ENCODE data around the gene MACROH2A1.
"Not testable (repeated sequence)": the region's sequence is repeated elsewhere in the genome, so short reads cannot be mapped to it uniquely, and the experiment has no call there.

Gene MACROH2A1

DNA sequence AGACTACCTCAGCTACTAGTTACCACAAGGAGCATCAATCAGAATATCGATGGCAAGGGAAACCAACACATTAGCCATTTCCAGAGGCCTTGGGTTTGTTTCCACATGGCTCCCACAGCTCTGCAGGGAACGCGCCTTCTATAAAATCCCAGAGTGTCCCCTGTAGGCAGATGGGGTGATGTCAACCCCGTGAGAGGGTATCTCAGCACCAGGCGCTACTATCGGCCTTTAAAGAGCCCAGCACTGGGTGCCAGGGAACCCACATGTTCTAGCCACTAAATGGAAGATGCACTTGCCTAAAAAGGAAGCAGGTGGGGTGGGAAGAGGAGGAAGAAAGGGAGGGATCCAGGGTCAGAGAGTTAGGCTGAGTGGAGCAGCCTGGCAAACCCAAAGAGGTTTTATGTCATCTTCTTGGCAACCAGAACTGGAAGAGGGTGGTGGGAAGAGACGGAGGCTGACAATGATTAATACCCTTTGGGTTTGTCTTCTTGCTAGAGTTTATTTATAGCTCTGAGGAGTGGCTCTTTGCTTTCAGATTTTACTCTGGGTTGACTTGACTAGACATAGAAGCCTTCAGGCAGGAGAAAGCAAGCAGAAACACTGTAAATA, 19.9 kb downstream of the MACROH2A1 start:
- no peak for DNase-seq

DNA sequence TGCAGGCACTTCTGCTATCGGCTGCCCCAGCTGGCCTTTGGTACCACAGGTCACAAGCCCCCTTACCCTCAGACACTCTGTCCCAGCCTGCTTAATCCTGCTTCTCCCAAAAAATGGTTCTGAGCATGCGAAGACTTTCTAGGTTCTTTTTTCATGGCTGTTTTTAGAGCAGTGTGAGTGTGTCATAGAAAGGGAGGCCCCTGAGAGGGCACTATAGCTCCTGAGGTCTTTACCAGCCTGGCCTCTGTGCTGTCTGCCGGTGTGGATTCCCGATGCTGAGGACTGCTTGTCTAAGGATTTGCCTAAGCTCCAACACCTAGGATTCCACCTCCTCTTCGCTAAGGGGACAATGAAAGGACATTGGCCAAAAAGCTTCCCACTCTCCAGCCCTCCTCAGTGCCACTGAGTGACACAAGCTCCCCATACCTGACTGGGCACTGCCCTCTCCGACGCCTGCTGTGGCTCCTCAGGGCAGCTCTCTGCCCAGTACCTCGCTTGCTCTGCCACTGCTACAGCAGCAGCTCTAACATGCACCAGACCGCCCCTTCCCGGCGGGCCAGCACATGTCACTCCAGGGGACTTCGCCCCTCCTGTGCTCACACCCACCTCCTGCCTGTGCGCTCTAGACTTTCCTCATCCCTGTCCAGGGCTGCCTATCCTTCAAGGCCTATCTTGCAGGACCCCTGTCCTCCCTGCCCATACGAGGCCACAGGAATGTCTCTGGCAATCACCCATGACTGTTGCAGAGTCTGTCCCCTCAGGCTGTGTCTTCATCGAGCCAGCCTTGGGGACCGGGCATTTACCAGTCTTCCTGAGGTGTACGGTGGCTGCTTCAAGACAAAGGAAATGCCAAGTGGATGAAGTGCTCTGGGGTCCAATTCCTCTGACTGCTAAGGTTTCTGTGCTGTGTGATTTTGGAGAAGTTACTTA, 21.0 kb downstream of the MACROH2A1 start:
- no peak for DNase-seq

DNA sequence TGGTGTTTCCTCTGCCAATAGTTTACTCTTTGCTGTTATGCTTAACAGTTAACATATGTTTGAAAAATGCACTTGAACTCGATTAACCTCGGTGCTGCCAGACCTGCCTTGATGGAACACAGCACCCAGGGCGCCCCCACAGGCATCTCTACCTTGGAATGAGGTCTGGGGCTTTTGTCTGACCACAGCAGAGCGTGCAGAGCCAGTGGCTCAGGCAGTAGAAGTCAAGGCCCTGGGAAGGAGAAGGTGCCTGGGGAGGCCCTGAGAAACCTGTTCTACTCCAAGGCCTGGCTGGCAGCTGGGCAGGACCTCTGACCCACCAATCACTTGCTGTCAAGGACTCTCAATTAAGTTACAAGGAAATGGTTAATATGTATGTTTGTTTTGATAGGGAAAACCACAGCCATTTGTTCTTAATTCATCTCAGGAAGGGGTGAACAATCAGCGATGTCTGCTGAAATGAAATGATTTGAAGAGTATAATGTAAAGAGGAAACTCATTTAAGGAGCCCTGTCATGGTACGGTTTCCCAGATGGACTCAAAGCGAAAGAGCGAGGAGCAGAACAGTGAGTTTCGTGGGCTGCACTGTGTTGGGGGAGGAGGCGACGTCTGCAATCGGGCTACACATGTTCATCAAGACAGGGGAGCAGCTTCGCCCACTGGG, 21.9 kb downstream of the MACROH2A1 start:
- DNase-seq = peak in 1 of 56 donors; percentile 27

DNA sequence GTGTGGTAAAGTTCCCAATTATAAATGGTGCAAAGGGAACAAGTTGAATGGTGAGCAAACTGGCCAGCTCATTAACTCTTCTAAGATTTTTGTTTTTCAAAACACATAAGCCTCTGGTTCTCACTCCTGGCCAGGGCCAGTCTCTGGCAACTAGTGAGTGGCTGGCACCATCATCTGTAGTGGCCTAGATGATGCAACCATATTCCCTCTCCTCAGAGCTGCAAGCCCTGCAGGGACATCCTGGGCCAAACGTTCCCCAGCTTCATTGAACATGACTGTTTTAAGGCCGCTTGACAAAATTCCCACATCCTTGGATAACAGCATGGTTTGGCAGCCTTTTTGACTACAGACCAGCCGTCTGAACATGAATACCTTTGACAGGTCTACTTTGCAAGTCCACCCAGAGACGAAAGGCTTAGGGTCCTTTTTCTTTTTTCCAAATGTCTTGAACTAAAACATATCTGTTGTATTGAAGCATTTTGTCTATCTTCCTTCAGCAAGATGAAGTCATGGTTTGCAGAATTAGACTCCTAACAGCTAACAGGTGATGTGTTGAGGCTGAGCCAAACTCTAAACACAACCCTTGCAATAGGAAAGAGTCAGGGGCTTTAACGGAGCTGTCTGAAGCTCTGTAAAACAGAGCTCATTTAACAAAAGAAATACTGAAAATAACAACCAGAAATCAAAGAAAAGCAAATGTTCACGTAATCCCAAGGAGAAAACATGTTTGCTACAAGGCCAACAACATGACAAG, 23.8 kb downstream of the MACROH2A1 start:
- peak in 15 of 56 donors; percentile 8 to 48 (median 33) for DNase-seq

DNA sequence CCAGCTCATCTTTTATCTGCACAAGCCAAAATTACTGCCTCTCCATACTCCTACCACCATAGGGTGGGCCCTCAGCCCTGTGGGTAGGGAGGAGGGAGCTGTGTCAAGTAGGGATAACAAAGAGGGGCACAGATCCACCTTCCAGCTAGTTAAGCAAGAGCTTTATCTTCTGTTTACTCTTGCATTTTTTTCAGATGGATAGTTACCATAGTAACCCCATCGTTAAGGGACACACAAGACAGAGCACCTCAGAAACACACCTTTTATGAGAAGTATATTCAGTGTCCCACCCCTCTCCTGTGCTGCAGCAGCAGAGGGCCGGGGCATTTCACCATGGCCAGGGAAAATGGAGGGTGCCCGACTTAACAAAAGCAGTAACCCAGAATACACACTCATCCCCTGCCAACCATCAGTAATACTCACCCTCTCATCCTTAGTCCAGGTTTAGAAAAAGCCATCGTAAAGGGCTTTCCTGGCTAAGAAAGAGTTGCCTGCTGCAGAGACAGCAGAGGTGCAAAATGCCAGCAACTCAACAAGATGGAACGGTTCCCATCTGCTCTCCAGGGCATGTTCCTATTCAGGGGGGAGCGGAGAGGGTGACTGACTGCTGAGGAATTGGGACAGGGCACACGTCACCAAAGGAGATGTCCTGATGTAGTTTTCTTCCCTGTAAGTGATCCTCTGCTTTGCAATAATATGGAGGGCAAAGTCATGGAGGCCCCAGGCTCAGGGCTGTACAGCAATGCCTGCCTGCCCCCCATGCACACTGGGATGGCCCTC, 25.1 kb downstream of the MACROH2A1 start:
- no peak for DNase-seq

DNA sequence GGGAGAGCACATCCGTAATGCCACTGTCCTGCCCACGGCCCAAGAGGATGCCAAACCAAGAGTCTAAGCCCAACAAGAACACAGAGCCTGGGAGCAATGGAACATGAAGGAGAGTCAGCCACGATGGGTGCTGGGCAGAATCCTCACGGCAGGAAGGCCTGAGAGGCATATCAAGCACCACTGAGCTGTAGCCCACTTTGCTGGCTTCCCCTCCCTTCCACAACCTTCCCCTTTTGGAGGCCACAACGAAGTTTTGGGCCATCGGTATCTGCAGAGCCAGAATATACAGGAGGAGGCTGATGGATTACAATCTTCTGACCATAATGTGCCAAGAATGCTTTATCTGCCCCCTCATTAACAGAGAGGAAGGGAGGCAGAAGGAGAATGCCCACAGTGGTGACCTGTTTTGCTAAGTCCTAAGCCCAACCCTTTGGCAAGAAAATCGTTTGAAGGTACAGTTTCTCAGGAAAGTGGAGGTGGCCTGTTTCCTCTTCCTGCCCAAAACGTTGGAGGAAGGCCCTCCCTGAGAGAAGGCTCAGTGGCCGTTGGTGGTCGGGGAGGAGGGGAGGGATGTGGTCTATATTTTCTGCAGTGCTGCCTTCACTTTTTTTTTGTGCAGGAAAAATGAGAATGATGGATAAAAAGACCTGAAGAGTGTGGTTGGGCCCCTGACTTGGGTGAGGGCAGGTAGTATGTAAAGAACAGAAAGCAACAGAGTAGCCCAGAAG, 26.2 kb downstream of the MACROH2A1 start:
- DNase-seq = no peak

DNA sequence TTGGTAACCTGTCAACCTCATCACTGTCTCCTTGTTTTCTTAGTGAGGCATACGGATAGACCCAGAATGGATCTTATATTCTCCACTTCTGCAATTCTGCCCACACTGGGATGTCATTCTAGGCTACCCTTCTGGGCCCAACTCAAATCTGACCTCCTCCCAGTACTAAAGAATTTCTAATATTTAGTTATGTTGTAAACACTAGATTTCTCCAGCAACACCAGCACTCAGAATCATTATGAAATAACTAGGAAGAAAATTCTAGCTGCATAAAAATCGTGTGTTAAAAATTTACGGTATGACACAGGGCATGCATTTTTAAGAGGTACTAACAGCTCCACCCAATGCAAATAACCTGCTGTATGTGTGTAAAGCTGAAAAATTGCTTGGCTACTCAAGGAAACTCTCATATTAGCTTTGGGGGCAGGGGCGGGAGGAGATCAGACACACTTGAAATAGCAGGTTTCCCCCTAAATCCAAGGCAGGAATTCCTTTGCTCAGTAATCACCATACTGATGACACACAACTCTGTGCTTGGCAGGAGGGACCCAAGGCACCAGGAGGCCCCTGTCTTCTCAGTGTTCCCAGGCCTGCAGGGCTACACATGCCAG, 27.3 kb downstream of the MACROH2A1 start:
- DNase-seq = no peak

DNA sequence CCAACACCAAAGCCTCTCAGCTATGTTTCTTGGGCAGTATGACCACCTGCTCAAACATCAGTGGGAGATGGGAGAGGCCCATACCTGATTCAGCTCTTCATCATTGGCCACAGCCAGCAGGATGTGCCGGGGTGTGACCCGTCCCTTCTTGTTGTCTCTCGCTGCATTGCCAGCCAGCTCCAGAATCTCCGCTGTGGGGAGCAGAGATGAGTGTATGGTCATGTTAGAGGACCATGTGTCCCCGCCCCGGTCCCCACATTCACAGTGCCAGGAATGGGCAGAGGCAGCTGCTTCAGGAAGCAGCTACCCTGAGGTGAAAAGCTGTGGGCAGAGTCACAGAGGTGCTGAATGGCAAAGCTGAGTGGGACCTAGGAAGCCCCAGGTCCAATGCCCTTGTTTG, 29.1 kb downstream of the MACROH2A1 start:
- no peak for DNase-seq

DNA sequence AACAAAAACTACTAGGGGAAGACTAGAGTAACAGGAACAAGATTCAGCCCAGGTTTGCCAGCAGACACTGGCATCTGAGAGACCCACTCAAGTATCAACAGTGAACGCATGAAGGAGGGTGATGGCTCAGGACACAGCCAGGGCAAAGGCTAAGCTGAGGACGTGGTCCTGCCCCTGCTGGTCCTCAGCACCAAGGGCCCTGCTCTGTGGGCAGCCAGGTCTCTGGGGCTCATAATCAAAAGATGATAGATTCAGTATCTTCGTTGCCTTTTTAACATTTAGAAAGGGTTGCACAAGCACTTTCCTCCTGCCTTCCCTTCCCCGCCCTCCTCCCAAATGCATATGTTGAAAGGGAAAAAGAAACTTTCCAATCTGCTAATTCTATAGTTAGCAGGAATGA, 31.5 kb downstream of the MACROH2A1 start:
- DNase-seq = no peak

DNA sequence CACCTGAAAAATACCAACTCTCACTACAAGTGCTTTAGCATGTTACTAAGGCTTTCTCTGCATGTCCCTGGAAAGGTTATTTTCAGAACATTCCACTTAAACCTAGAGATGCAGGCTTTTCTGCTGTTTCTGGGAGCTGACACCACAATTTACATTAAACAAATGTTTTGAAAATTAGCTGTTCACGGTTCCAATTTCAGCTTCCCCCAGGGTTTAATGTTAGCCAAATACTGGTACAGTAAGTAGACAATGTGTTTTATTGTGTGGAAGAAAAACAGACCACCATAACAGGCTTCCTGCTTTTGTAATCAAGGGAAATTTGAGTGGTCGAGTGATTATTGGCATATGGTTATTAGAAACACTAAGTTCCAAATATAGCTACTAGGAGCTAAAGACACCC, 32.0 kb downstream of the MACROH2A1 start:
- DNase-seq = no peak

DNA sequence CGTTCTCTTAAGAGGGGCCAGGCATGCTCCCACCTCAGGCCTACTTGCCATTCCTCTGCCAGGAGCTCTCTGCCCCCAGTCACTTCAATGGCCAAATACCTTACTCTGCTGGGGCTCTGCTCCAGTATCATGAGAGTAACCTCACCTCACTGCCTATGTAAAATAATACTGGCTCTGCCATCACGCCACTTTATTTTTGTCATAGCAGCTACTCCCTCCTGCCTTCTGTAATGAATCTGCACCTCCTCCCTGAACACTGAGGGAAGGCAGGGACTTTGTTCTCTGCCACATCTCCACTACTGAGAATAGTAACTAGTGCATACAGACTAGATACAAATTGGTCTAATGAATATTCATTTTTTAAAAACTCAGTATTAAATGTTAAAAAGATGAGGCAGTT, 33.8 kb downstream of the MACROH2A1 start:
- DNase-seq = no peak

DNA sequence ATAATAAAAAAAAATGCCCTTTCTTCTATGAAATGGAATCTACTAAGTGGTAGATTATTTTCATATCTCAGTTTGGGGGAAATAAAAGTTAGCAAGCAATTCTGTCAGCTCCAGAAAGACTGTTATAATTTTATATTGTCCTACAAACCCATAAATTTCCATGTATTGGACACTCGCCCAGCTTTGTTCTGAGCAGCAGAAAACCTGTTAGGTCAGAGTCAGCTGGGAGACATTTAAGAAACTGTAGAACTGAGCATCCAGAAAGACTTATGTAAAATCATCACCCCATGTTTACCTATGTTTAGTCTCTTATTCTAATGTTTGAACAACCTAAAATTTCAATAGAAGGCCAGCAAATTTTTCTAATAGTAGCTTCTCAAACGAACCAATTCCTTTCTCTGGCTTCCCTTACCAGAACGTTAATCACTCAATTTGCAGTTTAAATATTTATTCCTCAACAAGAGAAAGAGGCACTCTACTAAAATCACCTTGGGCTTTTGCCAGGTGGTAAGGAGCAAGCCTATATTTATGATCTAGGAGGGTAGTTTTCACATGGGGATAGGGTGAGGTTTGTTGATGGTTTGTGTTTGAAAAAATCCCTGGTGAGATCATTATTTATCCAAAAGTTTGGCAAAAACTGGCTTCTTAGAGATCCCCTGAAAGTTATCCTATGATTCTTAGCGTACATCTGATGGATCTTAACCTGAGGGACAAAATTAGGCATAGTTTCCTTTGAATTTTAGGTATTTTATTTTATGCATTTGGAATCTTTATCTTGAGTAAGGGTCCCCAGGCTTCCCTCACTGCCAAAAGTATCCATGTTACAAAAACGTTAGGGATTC, 34.4 kb downstream of the MACROH2A1 start:
- DNase-seq = no peak

DNA sequence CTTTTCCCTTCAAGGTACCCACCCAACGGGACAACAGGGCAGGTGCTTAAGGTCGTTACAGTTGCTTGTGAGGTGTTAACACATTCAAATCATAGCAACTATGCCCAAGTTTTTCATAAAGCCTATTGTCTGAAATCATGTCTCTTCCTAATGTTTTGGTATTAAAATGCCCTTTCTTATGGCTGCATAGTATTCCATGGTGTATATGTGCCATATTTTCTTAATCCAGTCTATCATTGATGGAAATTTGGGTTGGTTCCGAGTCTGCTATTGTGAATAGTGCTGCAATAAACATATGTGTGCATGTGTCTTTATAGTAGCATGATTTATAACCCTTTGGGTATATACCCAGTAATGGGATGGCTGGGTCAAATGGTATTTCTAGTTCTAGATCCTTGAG, 35.7 kb downstream of the MACROH2A1 start:
- not testable (repeated sequence) for DNase-seq

DNA sequence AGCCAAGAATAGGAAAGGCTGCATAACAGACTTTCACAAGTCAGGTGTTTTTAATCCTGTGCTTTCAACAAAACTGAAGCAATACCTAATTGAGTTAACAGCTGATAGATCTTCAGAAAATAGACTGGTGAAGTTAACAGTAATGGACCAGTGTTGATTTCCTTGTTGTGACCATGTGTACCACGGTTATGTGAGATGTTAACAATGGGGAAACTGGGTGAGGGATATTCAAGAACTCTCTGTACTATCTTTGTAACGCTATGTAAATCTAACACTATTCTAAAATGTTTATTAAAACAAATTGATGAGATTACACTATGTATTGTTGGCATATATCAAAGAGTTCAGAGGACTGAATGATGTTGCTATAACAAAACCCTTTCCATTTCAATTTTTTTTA, 36.9 kb downstream of the MACROH2A1 start:
- no peak for DNase-seq

DNA sequence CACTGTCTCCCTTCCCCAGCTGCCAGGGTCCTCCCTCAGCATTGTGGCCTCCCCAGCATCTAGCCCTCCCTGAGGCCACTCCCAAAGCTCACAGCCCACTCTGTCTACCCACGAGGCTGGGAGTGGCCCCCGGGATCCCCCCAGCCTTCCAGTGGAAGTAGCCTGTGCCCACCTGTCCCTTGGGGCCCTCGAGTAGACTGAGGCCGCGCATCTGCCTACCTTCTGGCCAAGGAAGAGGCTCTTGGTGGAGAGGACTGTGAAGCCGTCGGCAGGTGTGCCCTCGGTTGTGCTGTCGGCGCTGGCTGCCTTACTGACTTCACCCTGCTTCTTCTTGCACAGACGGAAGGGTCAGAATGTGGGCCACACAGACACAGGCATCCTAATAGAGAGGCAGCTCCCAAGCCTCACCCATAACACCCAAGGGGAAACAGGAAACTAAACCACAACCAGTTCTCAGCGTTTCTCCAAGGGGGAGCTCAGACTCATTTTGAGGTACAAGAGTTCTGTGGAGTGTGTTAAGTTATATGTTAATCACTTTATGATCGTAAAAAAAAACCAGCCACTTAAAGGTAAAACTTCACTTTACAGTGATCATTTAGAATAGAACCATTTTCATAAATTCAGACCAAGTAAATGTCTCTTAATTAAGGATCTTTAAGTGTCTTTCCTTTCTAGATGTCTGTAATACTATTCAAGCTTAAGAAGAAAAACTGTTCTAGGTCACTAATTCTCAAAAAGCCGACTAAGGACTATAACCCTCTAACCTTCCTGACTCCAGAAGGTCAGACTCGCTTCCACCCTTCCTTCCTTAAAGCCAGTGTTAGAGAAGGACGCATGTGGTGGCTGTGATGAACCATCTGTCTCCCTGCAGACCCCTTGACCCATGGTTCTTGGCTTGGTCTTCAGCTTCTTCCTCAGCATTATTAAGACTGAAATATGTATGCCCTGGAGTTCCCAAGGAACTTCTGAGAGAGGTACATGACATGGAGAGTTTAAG, 38.5 kb downstream of the MACROH2A1 start:
- no peak for DNase-seq

DNA sequence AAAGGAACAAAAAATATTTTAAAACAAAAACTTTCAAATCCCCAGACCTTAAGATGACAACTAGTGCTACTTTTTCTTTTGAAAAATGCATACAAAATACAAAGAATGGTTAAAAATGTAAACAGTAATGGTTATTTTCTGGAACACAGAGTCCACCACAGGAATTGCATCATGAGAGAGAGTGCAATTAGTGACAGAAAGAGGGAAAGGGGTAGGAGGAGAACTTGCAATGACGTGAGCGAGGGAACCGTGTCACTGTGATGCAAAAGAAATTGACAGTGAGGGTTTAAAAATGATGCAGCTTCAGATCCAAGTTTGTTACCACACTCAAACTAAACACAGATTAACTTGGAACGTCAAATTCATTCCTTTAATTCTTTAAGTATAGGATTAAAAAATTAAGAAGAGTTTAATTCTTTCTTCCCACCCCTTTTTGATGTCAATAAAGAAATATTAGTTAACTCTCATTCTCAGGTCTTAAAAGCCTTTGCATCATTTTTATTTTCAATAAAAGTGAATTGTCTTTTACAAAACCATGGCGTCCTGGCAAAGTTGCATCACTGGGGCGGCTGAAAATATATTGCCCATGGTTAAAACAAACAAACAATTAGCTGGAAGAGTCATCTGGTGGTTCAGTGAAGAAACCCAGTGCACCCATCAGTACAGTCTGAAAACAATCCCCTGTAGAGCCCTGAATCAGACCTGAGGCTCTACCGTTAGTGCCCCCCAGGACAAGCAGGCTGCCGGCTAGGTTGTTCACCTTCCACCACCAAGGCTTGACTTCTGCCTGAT, 39.5 kb downstream of the MACROH2A1 start:
- DNase-seq = no peak

All from amygdala (tissue), 56 donors.